Prostate gland (tissue), 2 donors: ENCODE data around the gene CROCC2. TPM values are rescaled to one million over a fixed set of nuclear protein-coding genes. Genes with fewer than 3 reads are reported as not detected.

Experiments used
- DNase-seq: peaks from one replicate; pipeline ENCODE4 v3.0.0-alpha.2; 2019; ENCODE audit warnings: low spot score
- H3K27ac ChIP-seq, 2 donors: fragments of 200-600 bp; sonication (generic); 2 replicates each; pipeline ENCODE4 v1.5.1; 2017 to 2019
- H3K27me3 ChIP-seq: fragments of 200-600 bp; sonication (generic); replicated peaks from 2 replicates; pipeline ENCODE4 v1.5.1; 2019; ENCODE audit not compliant: insufficient read depth
- H3K36me3 ChIP-seq, 2 donors: fragments of 200-600 bp; sonication (generic); 1 replicate in 1 of 2; 2 replicates in 1 of 2; pipeline versions ENCODE4 v1.5.1 to v1.8.1; 2017 to 2019
- H3K4me1 ChIP-seq: fragments of 200-600 bp; sonication (generic); replicated peaks from 2 replicates; pipeline ENCODE4 v1.5.1; 2019
- H3K4me3 ChIP-seq, 2 donors: fragments of 200-600 bp; sonication (generic); 2 replicates each; pipeline ENCODE4 v1.5.1; 2017 to 2019
- H3K9me3 ChIP-seq: fragments of 200-600 bp; sonication (generic); 2 replicates; pipeline ENCODE4 v1.5.1; 2017
- CTCF ChIP-seq, 4 experiments: fragments of 200-600 bp in 2 of 4; fragments of 450-650 bp in 2 of 4; sonication (generic) in 2 of 4; IDR thresholded peaks; 1 replicate in 3 of 4; 2 replicates in 1 of 4; pipeline ENCODE4 v1.5.1; 2016 to 2019; ENCODE audit warnings: antibody characterized with exemption in 4 of 4, mild to moderate bottlenecking in 2 of 4, moderate library complexity in 2 of 4
- POLR2A ChIP-seq: fragments of 450-650 bp; IDR thresholded peaks from one replicate; pipeline ENCODE4 v1.6.1; 2016; ENCODE audit warnings: antibody characterized with exemption, mild to moderate bottlenecking
- POLR2AphosphoS5 ChIP-seq: sonication (generic); formaldehyde crosslinking; IDR thresholded peaks from one replicate; pipeline ENCODE4 v1.6.1; 2017; ENCODE audit warnings: antibody characterized with exemption
- WGBS: methylation state at CpG from one replicate; pipeline ENCODE4 v1.1.5; 2018; 5-methylcytosine and 5-hydroxymethylcytosine counted together
- intact Hi-C: fragments of 100-400 bp; cut with DNase I; formaldehyde crosslinking; loops from one replicate; pipeline ENCODE4 v1.14.2; 2022
- total RNA-seq, 2 donors: library from RNA; depleted of rRNA; stranded (reverse); fragments of >200 nt; gene quantifications; one replicate each; pipeline ENCODE4 v1.1.0, GENCODE V29; 2016

Gene CROCC2
- total RNA-seq, 2 donors from 2014 or later, result 0.23 TPM; not detected in 1

- TF ChIP-seq POLR2A (no peak), POLR2AphosphoS5 (no peak), CTCF (IDR thresholded peaks at IDR 0.05) (no peak)
- no peaks in the 10 kb centered on the region for H3K9me3 ChIP-seq
- no peaks in the 10 kb centered on the region for H3K4me1 ChIP-seq
- H3K4me3 ChIP-seq, result no peak overlapping the region
- WGBS, result 91% methylated on average over 8 of the region's 8 CpGs
- H3K27ac ChIP-seq, result no peak overlapping the region
- intact Hi-C loops, result no loop called here
- no peak for DNase-seq
- H3K36me3 ChIP-seq, result no peaks in the 10 kb centered on the region
- no peaks in the 10 kb centered on the region for H3K27me3 ChIP-seq
These were observed 42.0 kb downstream of the CROCC2 start for GRCh38 chr2:240948086-240948485.

DNA sequence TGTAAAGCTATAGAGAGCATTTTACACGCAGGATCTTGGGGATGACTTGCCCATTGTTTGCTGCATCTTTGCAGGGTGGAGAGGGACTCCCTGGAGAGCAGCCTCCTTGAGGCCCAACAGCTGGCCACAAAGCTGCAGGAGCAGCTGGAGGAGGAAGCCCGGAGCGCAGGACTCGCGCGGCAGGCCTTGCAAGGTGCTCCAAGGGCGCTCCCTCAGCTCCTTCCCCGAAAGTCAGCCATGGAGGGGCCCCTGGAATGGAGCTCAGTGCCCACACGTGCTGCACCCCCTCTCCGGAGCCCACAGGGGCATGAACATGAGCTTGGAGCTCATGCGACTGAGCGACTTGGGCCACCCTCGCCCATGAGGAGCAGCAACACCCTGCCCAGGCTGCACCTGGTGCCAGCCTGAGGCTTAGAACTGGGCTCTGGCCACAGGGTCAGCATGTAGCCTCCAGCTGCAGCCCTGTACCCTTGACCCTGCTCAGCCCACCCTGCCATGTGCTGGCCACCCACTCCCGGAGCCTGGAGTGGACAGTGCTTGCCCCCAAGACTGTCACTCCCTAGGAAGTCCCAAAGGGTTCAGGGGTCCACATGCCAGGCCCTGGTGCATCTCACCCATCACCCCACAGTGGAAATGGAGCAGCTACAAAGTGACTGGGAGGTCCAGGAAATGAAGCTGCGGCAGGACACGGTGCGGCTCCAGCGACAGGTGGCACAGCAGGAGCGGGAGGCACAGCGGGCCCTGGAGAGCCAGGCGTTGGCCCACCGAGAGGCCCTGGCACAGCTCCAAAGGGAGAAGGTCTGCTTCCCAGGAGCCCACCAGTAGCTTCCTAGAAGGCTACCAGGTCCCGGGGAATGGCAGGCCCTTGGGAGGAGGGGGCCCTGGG is 43.0 kb downstream of the CROCC2 start:
- H3K27me3 ChIP-seq, result no peaks in the 10 kb centered on the region
- TF ChIP-seq POLR2AphosphoS5 (no peak), CTCF (IDR thresholded peaks at IDR 0.05) (no peak), POLR2A (no peak)
- H3K4me3 ChIP-seq, result no peak overlapping the region
- intact Hi-C loops, result no loop called here
- H3K27ac ChIP-seq, result no peak overlapping the region
- no peaks in the 10 kb centered on the region for H3K9me3 ChIP-seq
- no peaks in the 10 kb centered on the region for H3K36me3 ChIP-seq
- 89% methylated on average over 23 of the region's 23 CpGs for WGBS
- H3K4me1 ChIP-seq, result no peaks in the 10 kb centered on the region
- no peak for DNase-seq

DNA sequence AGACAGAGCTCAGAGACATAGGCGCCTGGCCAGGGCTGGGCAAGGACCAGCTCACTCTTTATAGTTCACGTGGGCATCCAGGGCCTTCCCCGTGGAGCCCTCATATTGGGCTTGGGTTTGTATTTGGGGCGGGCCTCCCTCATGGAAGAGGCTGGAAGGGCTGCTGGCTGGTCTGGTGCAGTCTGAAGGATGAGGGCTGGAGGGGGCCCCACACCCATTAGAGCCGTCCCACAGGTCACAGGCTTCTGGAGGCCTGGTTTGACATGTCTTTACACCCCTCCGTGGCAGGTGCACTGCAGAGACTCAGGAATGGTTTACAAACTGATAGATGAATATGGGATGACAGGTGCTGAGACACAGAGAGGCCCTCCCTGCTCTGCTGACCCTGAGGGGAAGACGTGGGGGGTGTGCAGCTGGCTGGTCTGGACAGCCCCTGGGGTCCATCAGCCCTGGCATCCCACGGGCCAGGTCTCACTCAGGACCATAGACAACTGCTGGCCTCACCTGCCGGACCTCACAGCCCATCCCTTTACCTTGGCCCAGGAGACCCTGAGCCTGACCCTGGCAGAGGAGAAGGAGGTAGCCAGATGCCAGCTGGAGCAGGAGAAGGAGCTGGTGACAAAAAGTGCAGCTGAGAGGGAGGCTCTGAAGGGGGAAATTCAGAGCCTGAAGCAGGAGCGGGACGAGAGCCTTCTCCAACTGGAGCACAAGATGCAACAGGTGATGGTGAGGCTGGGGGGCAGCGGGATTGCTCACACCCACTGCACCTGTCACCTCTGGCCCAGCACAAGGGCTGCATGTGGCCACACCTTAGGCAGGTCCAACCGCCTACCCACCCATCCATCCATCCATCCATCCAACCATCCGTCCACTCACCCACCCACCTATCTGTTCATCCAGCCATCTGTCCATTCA is 43.9 kb downstream of the CROCC2 start:
- no peak overlapping the region for H3K27ac ChIP-seq
- DNase-seq, result no peak
- no peak overlapping the region for H3K4me3 ChIP-seq
- no peaks in the 10 kb centered on the region for H3K36me3 ChIP-seq
- intact Hi-C loops, result no loop called here
- H3K9me3 ChIP-seq, result no peaks in the 10 kb centered on the region
- no peaks in the 10 kb centered on the region for H3K4me1 ChIP-seq
- TF ChIP-seq POLR2AphosphoS5 (no peak), POLR2A (no peak), CTCF (IDR thresholded peaks at IDR 0.05) (no peak)
- no peaks in the 10 kb centered on the region for H3K27me3 ChIP-seq
- 86% methylated on average over 14 of the region's 14 CpGs for WGBS

- no peaks in the 10 kb centered on the region for H3K27me3 ChIP-seq
- no peak overlapping the region for H3K27ac ChIP-seq
- 97% methylated on average over 3 of the region's 3 CpGs for WGBS
- intact Hi-C loops, result no loop called here
- no peaks in the 10 kb centered on the region for H3K36me3 ChIP-seq
- H3K4me3 ChIP-seq, result no peak overlapping the region
- no peak for DNase-seq
- no peak for TF ChIP-seq POLR2A
- TF ChIP-seq POLR2AphosphoS5, result no peak
- no peak for TF ChIP-seq CTCF (IDR thresholded peaks at IDR 0.05)
- no peaks in the 10 kb centered on the region for H3K4me1 ChIP-seq
- H3K9me3 ChIP-seq, result no peaks in the 10 kb centered on the region
These were observed 45.0 kb downstream of the CROCC2 start for GRCh38 chr2:240951045-240951594.
